ENCODE results near the gene IGF2BP3. TPM values are rescaled to one million over a fixed set of nuclear protein-coding genes. Genes with fewer than 3 reads are reported as not detected.
A peak's percentile ranks its signal among the peaks of the same experiment; 100 is the strongest.

Gene IGF2BP3
- polyA plus RNA-seq, 4 donors: 22.0 to 70.5 (median 64.0) TPM

DNA sequence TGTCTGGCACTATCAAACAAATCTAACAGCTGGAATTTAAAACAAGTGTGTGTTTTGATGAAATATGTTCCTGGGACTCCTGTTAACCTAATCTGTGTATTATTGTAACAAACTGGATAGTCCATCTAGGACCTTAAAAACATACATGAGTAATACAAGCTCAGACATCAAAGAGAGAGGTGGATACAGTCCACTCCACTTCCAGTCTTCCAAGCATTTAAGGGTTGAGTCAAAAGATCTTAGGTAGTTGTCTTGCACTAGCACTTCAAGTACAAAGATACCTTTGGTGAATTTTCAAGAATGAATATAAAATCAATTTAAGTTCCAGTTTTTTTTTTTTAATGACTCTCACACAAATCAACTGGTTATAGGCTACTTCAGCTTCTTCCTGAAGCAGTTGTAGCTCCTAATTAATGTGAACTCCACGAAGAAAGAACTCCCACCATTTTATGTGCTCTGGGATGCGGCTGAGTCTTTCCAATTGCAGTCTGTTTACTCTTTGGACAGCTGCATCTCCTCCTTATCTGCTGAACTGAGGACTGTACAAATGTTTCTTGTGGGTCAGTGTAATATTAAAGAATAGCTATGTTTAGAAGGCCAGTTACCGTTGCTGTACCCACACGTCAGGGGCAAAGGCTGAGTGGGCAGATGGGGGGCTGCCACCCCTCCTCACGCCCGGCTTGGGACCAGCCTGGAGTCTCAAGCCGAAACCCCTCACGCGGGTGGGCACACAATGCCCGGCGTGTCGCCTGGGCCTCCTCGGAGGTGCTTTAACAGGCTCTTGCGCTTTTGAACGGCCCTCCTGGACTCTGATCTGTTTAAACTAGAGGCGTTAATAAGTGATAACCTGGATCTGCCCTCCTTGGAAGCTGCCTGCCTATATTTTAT is 2.9 kb upstream of the IGF2BP3 start:
- DNase-seq (ENCODE audit: low read depth in 4 of 4, low spot score in 3 of 4): no peak

GRCh38 chr7:23472556-23472955 is 2.3 kb upstream of the IGF2BP3 start:
- no peak for DNase-seq (ENCODE audit: low read depth in 4 of 4, low spot score in 3 of 4)

DNA sequence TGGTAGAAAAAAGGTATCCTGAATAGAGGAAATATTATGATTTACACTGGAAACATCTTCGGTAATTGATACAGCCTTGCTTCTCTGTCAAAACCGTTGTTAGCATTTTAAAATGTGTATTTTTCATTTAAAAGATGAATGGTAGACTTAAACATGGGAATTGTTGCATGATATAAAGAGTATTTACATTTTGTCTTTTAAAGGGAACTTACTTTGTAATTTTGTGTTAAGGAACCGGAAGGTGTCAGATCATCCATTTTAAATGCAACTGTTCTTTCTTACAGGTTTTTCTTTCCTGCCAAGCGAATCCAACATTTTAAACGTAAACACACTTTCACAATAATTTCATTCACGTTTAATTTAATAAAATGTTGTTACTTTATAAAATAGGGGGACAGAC is 1.8 kb upstream of the IGF2BP3 start:
- no peak for DNase-seq (ENCODE audit: low read depth in 4 of 4, low spot score in 3 of 4)

- DNase-seq (ENCODE audit: low read depth in 4 of 4, low spot score in 3 of 4): peak in 1 of 4 donors; percentile 69
Observed at GRCh38 chr7:23471106-23471859, 992 bp upstream of the IGF2BP3 start.

- no peak for DNase-seq (ENCODE audit: low read depth in 4 of 4, low spot score in 3 of 4)
Observed at GRCh38 chr7:23469961-23470250, 385 bp downstream of the IGF2BP3 start.

DNA sequence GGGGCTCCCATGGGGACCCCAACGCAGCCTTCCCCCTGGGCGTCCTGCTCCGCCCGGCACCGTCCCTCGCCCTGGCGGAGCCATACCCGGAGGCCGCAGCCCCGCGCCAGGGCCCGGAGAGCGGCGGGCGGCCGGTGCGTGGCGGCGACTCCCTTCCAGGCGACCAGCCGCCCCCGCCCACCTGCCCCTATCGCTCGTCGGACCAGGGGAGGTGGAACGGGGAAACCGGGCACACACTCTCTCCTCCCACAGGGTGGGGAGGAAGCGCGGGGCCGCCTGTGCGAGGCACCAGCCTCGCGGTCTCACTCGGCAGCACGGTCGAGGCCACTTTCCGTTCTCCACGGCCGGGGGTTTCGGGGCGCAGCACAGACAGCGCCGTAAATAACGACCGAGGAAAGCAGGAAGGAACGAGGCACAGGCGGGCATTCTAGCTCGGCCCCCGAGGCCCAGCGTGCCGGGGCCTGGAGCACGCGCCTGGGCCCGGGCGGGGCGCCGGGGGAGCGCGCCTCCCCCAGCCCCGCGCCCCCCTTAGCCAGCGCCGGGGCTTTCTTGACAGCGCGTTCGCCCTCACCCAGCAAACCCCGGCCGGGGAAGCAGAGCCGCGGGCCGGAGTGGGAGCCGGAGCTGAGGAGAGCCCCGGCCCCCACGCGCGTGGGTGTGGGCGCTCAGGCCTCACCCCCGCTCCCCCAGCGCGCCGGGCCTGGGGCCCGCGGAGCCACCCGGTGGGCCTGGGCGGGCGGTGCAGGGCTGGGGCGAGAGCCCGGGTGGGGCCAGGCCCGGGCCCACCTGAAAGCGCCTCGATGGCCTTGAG is 936 bp downstream of the IGF2BP3 start:
- DNase-seq (ENCODE audit: low read depth in 4 of 4, low spot score in 3 of 4): no peak

GRCh38 chr7:23468526-23469149 is 1.7 kb downstream of the IGF2BP3 start:
- no peak for DNase-seq (ENCODE audit: low read depth in 4 of 4, low spot score in 3 of 4)

GRCh38 chr7:23467806-23468525 is 2.3 kb downstream of the IGF2BP3 start:
- no peak for DNase-seq (ENCODE audit: low read depth in 4 of 4, low spot score in 3 of 4)

DNA sequence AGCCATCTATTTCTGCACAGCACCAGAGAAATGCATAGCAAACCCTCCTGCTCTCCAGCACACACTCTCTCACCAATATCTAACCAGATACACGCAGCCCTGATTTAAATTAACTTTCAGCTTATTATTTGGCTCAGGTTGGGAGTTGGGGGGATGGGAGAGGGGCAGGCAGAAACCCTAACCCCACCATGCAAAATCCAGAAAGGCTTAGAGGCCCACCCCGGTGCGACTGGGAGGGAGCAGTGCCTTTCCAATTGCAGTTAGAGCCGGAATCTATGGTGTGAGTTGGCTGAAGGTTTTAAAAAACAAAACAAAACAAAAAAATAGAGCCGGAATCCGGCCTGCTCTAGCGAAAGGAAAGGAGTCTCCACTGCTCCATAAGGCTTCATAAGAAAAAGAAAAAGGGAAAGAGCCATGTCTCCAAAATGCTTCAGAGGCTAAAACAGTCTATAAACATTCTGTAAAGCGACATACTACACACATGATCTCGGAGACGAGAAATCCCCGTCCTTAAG is 2.9 kb downstream of the IGF2BP3 start:
- no peak for DNase-seq (ENCODE audit: low read depth in 4 of 4, low spot score in 3 of 4)

- no peak for DNase-seq (ENCODE audit: low read depth in 4 of 4, low spot score in 3 of 4)
Observed at GRCh38 chr7:23462846-23463245, 7.4 kb downstream of the IGF2BP3 start.

- DNase-seq (ENCODE audit: low read depth in 4 of 4, low spot score in 3 of 4): no peak
Observed at GRCh38 chr7:23458044-23458443, 12.2 kb downstream of the IGF2BP3 start.

GRCh38 chr7:23456093-23456492 is 14.2 kb downstream of the IGF2BP3 start:
- no peak for DNase-seq (ENCODE audit: low read depth in 4 of 4, low spot score in 3 of 4)

- no peak for DNase-seq (ENCODE audit: low read depth in 4 of 4, low spot score in 3 of 4)
Observed at GRCh38 chr7:23454881-23455526, 15.3 kb downstream of the IGF2BP3 start.

DNA sequence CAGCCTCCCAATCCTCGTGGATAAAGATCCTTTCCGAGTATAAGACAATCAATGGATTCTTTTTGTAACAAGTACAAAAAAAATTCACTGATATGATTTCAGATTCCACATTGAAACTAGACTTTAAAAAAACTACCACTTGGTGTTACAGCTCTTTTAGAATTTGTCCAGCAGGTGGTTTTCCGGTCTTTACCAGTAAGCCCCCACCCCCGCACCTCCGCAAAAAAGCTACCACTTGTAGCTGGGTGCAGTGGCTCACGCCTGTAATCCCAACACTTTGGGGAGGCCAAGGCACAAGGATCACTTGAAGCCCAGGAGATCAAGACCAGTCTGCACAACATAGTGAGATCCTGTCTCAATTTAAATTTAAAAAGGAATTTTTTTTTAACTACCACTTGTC is 19.8 kb downstream of the IGF2BP3 start:
- no peak for DNase-seq (ENCODE audit: low read depth in 4 of 4, low spot score in 3 of 4)

DNA sequence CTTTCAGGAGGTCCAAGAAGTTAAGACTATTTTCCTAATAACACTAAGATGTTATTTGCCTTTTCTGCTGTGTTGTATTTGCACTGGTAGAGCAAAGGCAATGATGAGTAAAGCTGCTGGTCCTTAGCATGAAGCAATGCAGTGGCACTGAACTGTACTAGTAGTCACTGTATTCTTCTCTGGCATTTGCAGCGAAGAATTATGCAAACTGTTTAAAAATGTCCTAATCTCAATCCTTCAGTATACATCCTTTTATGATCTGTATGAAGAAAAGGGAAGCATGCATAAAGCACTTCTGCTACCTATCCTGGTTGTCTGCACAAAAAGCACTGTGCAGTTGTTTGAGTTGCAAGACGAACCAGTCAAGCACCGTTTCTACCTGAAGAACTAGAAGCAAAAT is 20.4 kb downstream of the IGF2BP3 start:
- no peak for DNase-seq (ENCODE audit: low read depth in 4 of 4, low spot score in 3 of 4)

GRCh38 chr7:23445326-23445725 is 25.0 kb downstream of the IGF2BP3 start:
- no peak for DNase-seq (ENCODE audit: low read depth in 4 of 4, low spot score in 3 of 4)

DNA sequence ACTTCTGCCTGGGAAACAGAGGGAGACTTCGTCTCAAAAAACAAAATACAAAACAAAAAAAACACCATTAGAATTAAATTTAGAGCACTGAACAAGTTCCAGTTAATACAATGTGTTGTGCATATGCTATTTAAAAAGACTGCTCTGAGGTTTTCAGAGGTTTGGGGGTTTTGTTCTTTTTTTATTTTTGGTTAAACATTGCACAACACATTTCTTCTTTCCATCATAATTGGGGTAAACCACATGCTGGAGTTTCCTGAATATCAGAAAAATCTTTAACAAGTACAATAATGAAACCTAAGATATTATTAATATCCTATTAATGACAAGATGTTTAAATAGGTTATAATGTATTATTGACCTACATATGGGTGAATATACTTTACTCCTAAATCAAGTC is 26.3 kb downstream of the IGF2BP3 start:
- DNase-seq (ENCODE audit: low read depth in 4 of 4, low spot score in 3 of 4): no peak

GRCh38 chr7:23438171-23438570 is 32.1 kb downstream of the IGF2BP3 start:
- no peak for DNase-seq (ENCODE audit: low read depth in 4 of 4, low spot score in 3 of 4)

GRCh38 chr7:23434147-23434917 is 36.0 kb downstream of the IGF2BP3 start:
- DNase-seq (ENCODE audit: low read depth in 4 of 4, low spot score in 3 of 4): no peak

All from left renal pelvis (tissue), 4 donors.